Measurements from ENCODE around the gene MPP1. TPM values are rescaled to one million over a fixed set of nuclear protein-coding genes. Genes with fewer than 3 reads are reported as not detected.
A peak's percentile ranks its signal among the peaks of the same experiment; 100 is the strongest.

MPP1 gene
- polyA plus RNA-seq, 1 of the 3 experiments (the other 2 are of a cell fraction): 13.3 TPM

DNA sequence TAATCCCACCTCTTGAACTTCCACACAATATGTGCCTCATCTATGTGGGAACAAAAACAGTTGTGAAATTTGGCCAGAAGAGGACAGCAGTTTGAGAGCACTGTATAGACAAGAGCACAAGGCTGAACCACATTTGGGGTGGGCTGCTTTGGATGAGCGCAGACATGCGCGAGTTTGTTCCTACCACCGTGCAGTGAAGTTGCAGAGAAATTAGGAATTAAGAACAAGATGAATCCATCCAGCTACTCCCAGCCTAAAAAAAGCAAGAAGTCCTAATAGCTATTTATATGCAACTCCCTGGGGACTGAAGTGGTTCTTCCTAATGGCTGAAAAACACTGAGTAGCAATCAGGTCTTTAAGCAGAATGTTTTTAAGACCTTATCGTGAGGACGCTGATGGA, 55.4 kb downstream of the MPP1 start:
- Histone ChIP-seq H3K79me2 (ENCODE audit: insufficient read depth) (no peaks in the 10 kb centered on the region), H3K9ac (no peak overlapping the region), H4K20me1 (ENCODE audit: insufficient read depth) (no peaks in the 10 kb centered on the region), H3K4me3 (ENCODE audit: low read depth in 2 of 2, low read length in 1 of 2) (peak overlapping the region; percentile 48 to 56; a peak in 1 of 4 replicates), H2AFZ (ENCODE audit: low read depth) (peak overlapping the region; percentile 71; the same call in 1 of the 2 replicates), H3K9me2 (no peaks in the 10 kb centered on the region), H3F3A (replicated peaks; ENCODE audit: insufficient read depth) (no peaks in the 10 kb centered on the region), H3K4me2 (no peak overlapping the region), H3K36me3 (replicated peaks in 1 of 2; ENCODE audit: control insufficient read depth in 1 of 2, insufficient read depth in 2 of 2, low read length in 1 of 2) (no peaks in the 10 kb centered on the region), H3K27ac (ENCODE audit: low read depth in 2 of 2, low read length in 1 of 2) (no peak overlapping the region), H3K27me3 (ENCODE audit: insufficient read depth) (peaks cover 13% of the 10 kb centered on the region; the same call in 1 of the 2 replicates), H3K4me1 (ENCODE audit: control insufficient read depth in 1 of 2, insufficient read depth in 2 of 2, low read depth in 1 of 2, low read length in 1 of 2) (peaks cover 0 to 2% of the 10 kb centered on the region in 2 experiments; a peak in 1 of 4 replicates), H3K9me3 (no peaks in the 10 kb centered on the region)
- WGBS (ENCODE audit: low lambda C conversion rate): 22% methylated on average over 6 of the region's 6 CpGs
- DNase-seq: no peak
- POLR2A ChIA-PET: interaction anchor here (0.9 kb wide), 1 partner anchor 13 kb away, joined by 4 read pairs; the partner anchor contains the start of gene DKC1
- TF ChIP-seq FOSL2 (IDR thresholded peaks at IDR 0.05; ENCODE audit: borderline replicate concordance, low read depth) (no peak), CTCF (IDR thresholded peaks at IDR 0.05) (0 out of 2 replicates have a peak, but pooled peaks have one; percentile 7)
- CTCF ChIA-PET: interaction anchor here (1.1 to 2.4 kb wide), 7 partner anchors 18 to 387 kb away, joined by 3 to 14 read pairs (median 6); no protein-coding TSS in a partner anchor

- DNase-seq: peak; percentile 70
- Histone ChIP-seq H3K27ac (ENCODE audit: low read depth in 2 of 2, low read length in 1 of 2) (no peak overlapping the region), H3K4me1 (ENCODE audit: control insufficient read depth in 1 of 2, insufficient read depth in 2 of 2, low read depth in 1 of 2, low read length in 1 of 2) (peaks cover 0 to 2% of the 10 kb centered on the region in 2 experiments; a peak in 1 of 4 replicates), H3K9me2 (no peaks in the 10 kb centered on the region), H3K9me3 (no peaks in the 10 kb centered on the region), H3F3A (replicated peaks; ENCODE audit: insufficient read depth) (no peaks in the 10 kb centered on the region), H3K79me2 (ENCODE audit: insufficient read depth) (no peaks in the 10 kb centered on the region), H3K4me3 (ENCODE audit: low read depth in 2 of 2, low read length in 1 of 2) (no peak overlapping the region), H3K4me2 (no peak overlapping the region), H2AFZ (ENCODE audit: low read depth) (no peak overlapping the region), H3K36me3 (replicated peaks in 1 of 2; ENCODE audit: control insufficient read depth in 1 of 2, insufficient read depth in 2 of 2, low read length in 1 of 2) (no peaks in the 10 kb centered on the region), H4K20me1 (ENCODE audit: insufficient read depth) (no peaks in the 10 kb centered on the region), H3K27me3 (ENCODE audit: insufficient read depth) (peaks cover 13% of the 10 kb centered on the region; the same call in 1 of the 2 replicates), H3K9ac (no peak overlapping the region)
- POLR2A ChIA-PET: interaction anchor here (0.8 kb wide), 1 partner anchor 11 kb away, joined by 3 read pairs; no protein-coding TSS in a partner anchor
- 12% methylated on average over 11 of the region's 11 CpGs for WGBS (ENCODE audit: low lambda C conversion rate)
- CTCF ChIA-PET: interaction anchor here (0.5 to 2.4 kb wide), 27 partner anchors 8 to 386 kb away, joined by 3 to 17 read pairs (median 4); partner anchors contain the start of genes DKC1 and MPP1
- no peak for TF ChIP-seq REST (IDR thresholded peaks at IDR 0.05; ENCODE audit: low read depth, low read length)
- TF ChIP-seq RCOR1 (IDR thresholded peaks at IDR 0.05; ENCODE audit: low read length): no peak
- TF ChIP-seq TCF12 (IDR thresholded peaks at IDR 0.05): no peak; the same call in 1 of the 2 replicates
- TF ChIP-seq FOSL2 (IDR thresholded peaks at IDR 0.05; ENCODE audit: borderline replicate concordance, low read depth): no peak
- TF ChIP-seq MXI1 (IDR thresholded peaks at IDR 0.05; ENCODE audit: low read depth, low read length): no peak
- TF ChIP-seq SMC3 (IDR thresholded peaks at IDR 0.05; ENCODE audit: low read depth, low read length): peak; percentile 73
- TF ChIP-seq JUND (IDR thresholded peaks at IDR 0.05): no peak
- no peak for TF ChIP-seq FOXM1 (IDR thresholded peaks at IDR 0.05; ENCODE audit: low read depth)
- no peak for TF ChIP-seq NRF1 (IDR thresholded peaks at IDR 0.05; ENCODE audit: low read depth, low read length)
- no peak for TF ChIP-seq SIN3A (IDR thresholded peaks at IDR 0.05; ENCODE audit: borderline replicate concordance, low read depth, low read length)
- TF ChIP-seq GATA2 (CRISPR knock-in tag; IDR thresholded peaks at IDR 0.05): no peak
- TF ChIP-seq ZBTB33 (IDR thresholded peaks at IDR 0.05; ENCODE audit: borderline replicate concordance, low read depth): no peak
- TF ChIP-seq RXRA (IDR thresholded peaks at IDR 0.05; ENCODE audit: borderline replicate concordance, low read depth): no peak
- TF ChIP-seq, protein P1, sequence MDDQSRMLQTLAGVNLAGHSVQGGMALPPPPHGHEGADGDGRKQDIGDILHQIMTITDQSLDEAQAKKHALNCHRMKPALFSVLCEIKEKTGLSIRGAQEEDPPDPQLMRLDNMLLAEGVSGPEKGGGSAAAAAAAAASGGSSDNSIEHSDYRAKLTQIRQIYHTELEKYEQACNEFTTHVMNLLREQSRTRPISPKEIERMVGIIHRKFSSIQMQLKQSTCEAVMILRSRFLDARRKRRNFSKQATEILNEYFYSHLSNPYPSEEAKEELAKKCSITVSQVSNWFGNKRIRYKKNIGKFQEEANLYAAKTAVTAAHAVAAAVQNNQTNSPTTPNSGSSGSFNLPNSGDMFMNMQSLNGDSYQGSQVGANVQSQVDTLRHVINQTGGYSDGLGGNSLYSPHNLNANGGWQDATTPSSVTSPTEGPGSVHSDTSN (IDR thresholded peaks at IDR 0.05): 0 out of 2 replicates have a peak, but pooled peaks have one; percentile 36
- TF ChIP-seq, protein P2, sequence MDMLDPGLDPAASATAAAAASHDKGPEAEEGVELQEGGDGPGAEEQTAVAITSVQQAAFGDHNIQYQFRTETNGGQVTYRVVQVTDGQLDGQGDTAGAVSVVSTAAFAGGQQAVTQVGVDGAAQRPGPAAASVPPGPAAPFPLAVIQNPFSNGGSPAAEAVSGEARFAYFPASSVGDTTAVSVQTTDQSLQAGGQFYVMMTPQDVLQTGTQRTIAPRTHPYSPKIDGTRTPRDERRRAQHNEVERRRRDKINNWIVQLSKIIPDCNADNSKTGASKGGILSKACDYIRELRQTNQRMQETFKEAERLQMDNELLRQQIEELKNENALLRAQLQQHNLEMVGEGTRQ (IDR thresholded peaks at IDR 0.05; ENCODE audit: borderline replicate concordance, low read depth, low read length): no peak
These were observed 56.5 kb downstream of the MPP1 start for GRCh38 chrX:154748712-154749339.

All from SK-N-SH (cell line).